IMR-90 (cell line): ENCODE data around the gene PAPSS2. TPM values are rescaled to one million over a fixed set of nuclear protein-coding genes. Genes with fewer than 3 reads are reported as not detected.

Source experiments
- ATAC-seq: fragments of 200-7000 bp; cut with Tn5 transposase; 2 replicates; pipeline ENCODE4 v1.9.1; 2020; ENCODE audit warnings: low read depth, mild to moderate bottlenecking, moderate library complexity
- BruUV-seq: library from RNA; stranded (reverse); fragments of 400-500 nt; replicated peaks from 2 replicates; lab custom pipeline; 2021; lab: Mats Ljungman, UMichigan
- CTCF ChIA-PET: fragments of 300-600 bp; formaldehyde crosslinking; extraction: SDS; loops from one replicate; lab custom pipeline; 2021; ENCODE audit warnings: antibody characterized with exemption; lab: Yijun Ruan, JAX
- POLR2A ChIA-PET: fragments of 300-600 bp; sonication (Branson Sonifier 250); formaldehyde crosslinking; loops from one replicate; lab custom pipeline; 2022; ENCODE audit warnings: antibody characterized with exemption; ENCODE audit not compliant: unreplicated experiment; lab: Charles Lee
- DNase-seq: peaks from one replicate; pipeline ENCODE4 v3.0.0; 2013
- H2AFZ ChIP-seq: replicated peaks from 2 replicates; pipeline ENCODE3; 2013; ENCODE audit warnings: low read length, mild to moderate bottlenecking; ENCODE audit not compliant: poor library complexity
- H2AK5ac ChIP-seq: 2 replicates; pipeline ENCODE4 v1.6.1; 2013; ENCODE audit warnings: low read depth, low read length, inconsistent platforms
- H2AK9ac ChIP-seq: replicated peaks from 2 replicates; pipeline ENCODE3; 2013; ENCODE audit warnings: mild to moderate bottlenecking, low read depth, low read length, moderate library complexity; ENCODE audit not compliant: poor library complexity
- H2BK120ac ChIP-seq: 2 replicates; pipeline ENCODE4 v1.6.1; 2013; ENCODE audit warnings: low read depth, low read length, inconsistent platforms
- H2BK15ac ChIP-seq: 3 replicates; pipeline ENCODE4 v1.6.1; 2013; ENCODE audit warnings: low read depth, low read length, inconsistent platforms
- H2BK20ac ChIP-seq: 2 replicates; pipeline ENCODE4 v1.6.1; 2013; ENCODE audit warnings: low read depth, mild to moderate bottlenecking, inconsistent platforms, low read length, moderate library complexity
- H2BK5ac ChIP-seq: 2 replicates; pipeline ENCODE4 v1.6.1; 2013; ENCODE audit warnings: mild to moderate bottlenecking, low read depth, low read length, inconsistent platforms; ENCODE audit not compliant: poor library complexity, severe bottlenecking
- H3K14ac ChIP-seq: replicated peaks from 2 replicates; pipeline ENCODE4 v1.6.1; 2013; ENCODE audit warnings: low read depth, low read length, inconsistent platforms
- H3K18ac ChIP-seq: 2 replicates; pipeline ENCODE4 v1.6.1; 2013; ENCODE audit warnings: low read depth, low read length, control low read depth
- H3K23ac ChIP-seq: 2 replicates; pipeline ENCODE4 v1.6.1; 2013; ENCODE audit warnings: low read depth, low read length, inconsistent platforms
- H3K27ac ChIP-seq: 2 replicates; pipeline ENCODE4 v1.5.1; 2013; ENCODE audit warnings: mild to moderate bottlenecking, control low read depth, low read length; ENCODE audit not compliant: insufficient read depth
- H3K27me3 ChIP-seq: 2 replicates; pipeline ENCODE4 v1.6.1; 2013; ENCODE audit warnings: low read length; ENCODE audit not compliant: control insufficient read depth, insufficient read depth
- H3K36me3 ChIP-seq: 2 replicates; pipeline ENCODE4 v1.6.1; 2013; ENCODE audit warnings: low read length, mixed read lengths; ENCODE audit not compliant: control insufficient read depth, insufficient read depth
- H3K4ac ChIP-seq: 2 replicates; pipeline ENCODE4 v1.6.1; 2013; ENCODE audit warnings: low read depth, low read length, inconsistent platforms
- H3K4me1 ChIP-seq: 2 replicates; pipeline ENCODE4 v1.6.1; 2013; ENCODE audit warnings: low read length, mixed read lengths; ENCODE audit not compliant: control insufficient read depth, insufficient read depth
- H3K4me2 ChIP-seq: 2 replicates; pipeline ENCODE4 v1.6.1; 2013; ENCODE audit warnings: low read depth, mild to moderate bottlenecking, control low read depth, low read length, moderate library complexity
- H3K4me3 ChIP-seq: 2 replicates; pipeline ENCODE4 v1.5.1; 2013; ENCODE audit warnings: low read depth, mild to moderate bottlenecking, control low read depth, low read length, moderate library complexity; ENCODE audit not compliant: insufficient read depth
- H3K56ac ChIP-seq: 2 replicates; pipeline ENCODE4 v1.6.1; 2013; ENCODE audit warnings: low read length, inconsistent platforms; ENCODE audit not compliant: insufficient read depth; ENCODE audit errors: extremely low read depth
- H3K79me1 ChIP-seq, 2 experiments: 2 replicates each; pipeline ENCODE4 v1.6.1; 2013; ENCODE audit warnings: low read length in 2 of 2, inconsistent platforms in 1 of 2, low read depth in 1 of 2
- H3K9ac ChIP-seq: 2 replicates; pipeline ENCODE4 v1.6.1; 2013; ENCODE audit warnings: low read depth, low read length, control low read depth
- H3K9me1 ChIP-seq: 2 replicates; pipeline ENCODE4 v1.6.1; 2013; ENCODE audit warnings: low read length, inconsistent platforms; ENCODE audit not compliant: insufficient read depth
- H3K9me3 ChIP-seq: 2 replicates; pipeline ENCODE4 v1.6.1; 2013; ENCODE audit warnings: low read length; ENCODE audit not compliant: control insufficient read depth, insufficient read depth
- H4K20me1 ChIP-seq: 2 replicates; pipeline ENCODE4 v1.6.1; 2013; ENCODE audit warnings: low read length, inconsistent platforms; ENCODE audit not compliant: insufficient read depth
- H4K5ac ChIP-seq: 2 replicates; pipeline ENCODE4 v1.6.1; 2013; ENCODE audit warnings: mild to moderate bottlenecking, low read depth, low read length, control low read depth
- H4K8ac ChIP-seq, 2 experiments: 2 replicates each; pipeline ENCODE4 v1.6.1; 2013; ENCODE audit warnings: low read depth in 2 of 2, low read length in 2 of 2, control low read depth in 1 of 2, inconsistent platforms in 1 of 2
- H4K91ac ChIP-seq: 2 replicates; pipeline ENCODE4 v1.6.1; 2013; ENCODE audit warnings: low read depth, low read length, inconsistent platforms; ENCODE audit not compliant: insufficient read depth
- BHLHE40 ChIP-seq: fragments of 150-350 bp; IDR thresholded peaks from 2 replicates; pipeline ENCODE4 v1.6.1; 2016; ENCODE audit warnings: mild to moderate bottlenecking, low read depth, low read length
- CEBPB ChIP-seq: IDR thresholded peaks from 2 replicates; pipeline ENCODE4 v1.6.1; 2012; ENCODE audit warnings: low read depth, low read length, improper control_type of control experiment
- CHD1 ChIP-seq: IDR thresholded peaks from 2 replicates; pipeline ENCODE4 v1.6.1; 2012; ENCODE audit warnings: low read depth, low read length, improper control_type of control experiment
- FOS ChIP-seq: fragments of 150-350 bp; IDR thresholded peaks from 2 replicates; pipeline ENCODE4 v1.6.1; 2016; ENCODE audit warnings: low read depth, low read length
- MAFK ChIP-seq: IDR thresholded peaks from 2 replicates; pipeline ENCODE4 v1.6.1; 2012; ENCODE audit warnings: low read depth, low read length, improper control_type of control experiment
- MAZ ChIP-seq: IDR thresholded peaks from 2 replicates; pipeline ENCODE4 v1.6.1; 2012; ENCODE audit warnings: low read depth, mild to moderate bottlenecking, low read length, improper control_type of control experiment, moderate library complexity, borderline replicate concordance
- MXI1 ChIP-seq: IDR thresholded peaks from 2 replicates; pipeline ENCODE4 v1.6.1; 2012; ENCODE audit warnings: low read depth, mild to moderate bottlenecking, low read length, moderate library complexity, borderline replicate concordance
- NFE2L2 ChIP-seq: fragments of 150-350 bp; IDR thresholded peaks from 2 replicates; pipeline ENCODE4 v1.6.1; 2016; ENCODE audit warnings: low read depth, mild to moderate bottlenecking, low read length
- POLR2A ChIP-seq: IDR thresholded peaks from 2 replicates; pipeline ENCODE4 v1.6.1; 2012; ENCODE audit warnings: mild to moderate bottlenecking, low read depth, low read length
- RAD21 ChIP-seq: IDR thresholded peaks from 2 replicates; pipeline ENCODE4 v1.6.1; 2012; ENCODE audit warnings: low read length, improper control_type of control experiment
- RCOR1 ChIP-seq: IDR thresholded peaks from 2 replicates; pipeline ENCODE4 v1.6.1; 2012; ENCODE audit warnings: mild to moderate bottlenecking, low read length, improper control_type of control experiment; ENCODE audit not compliant: insufficient replicate concordance
- RFX5 ChIP-seq: IDR thresholded peaks from 2 replicates; pipeline ENCODE4 v1.8.0; 2012; ENCODE audit warnings: low read depth, mild to moderate bottlenecking, low read length, moderate library complexity
- SMC3 ChIP-seq: fragments of 150-350 bp; IDR thresholded peaks from 2 replicates; pipeline ENCODE4 v1.6.1; 2016; ENCODE audit warnings: low read depth, mild to moderate bottlenecking, antibody characterized with exemption, low read length, moderate library complexity
- WGBS, 2 experiments: methylation state at CpG; one replicate each; pipeline versions ENCODE4 v1.1.5 to v1.1.7; 2013; ENCODE audit warnings: missing lambda C conversion rate in 2 of 2; ENCODE audit not compliant: insufficient read length in 1 of 2; ENCODE audit errors: extremely low coverage in 2 of 2; 5-methylcytosine and 5-hydroxymethylcytosine counted together
- dilution Hi-C: fragments of 300-500 bp; cut with HindIII; formaldehyde crosslinking; loops from one replicate; pipeline ENCODE4 v1.14.3; 2018; ENCODE audit warnings: low sequenced_read_pairs; ENCODE audit not compliant: unreplicated experiment
- in situ Hi-C: fragments of 300-500 bp; cut with MboI; formaldehyde crosslinking; loops from 3 replicates; pipeline ENCODE4 v1.14.3; 2019; ENCODE audit warnings: low sequenced_read_pairs, inconsistent platforms, mixed read lengths
- intact Hi-C: fragments of 100-400 bp; cut with micrococcal nuclease; formaldehyde crosslinking; loops from 2 replicates; pipeline ENCODE4 v1.10.0; 2022
- polyA plus RNA-seq, 3 experiments: library from polyadenylated mRNA; depleted of rRNA; stranded (reverse); fragments of >200 nt; gene quantifications; 2 replicates each; pipeline ENCODE4 v1.2.3, GENCODE V29; 2012; ENCODE audit warnings: low replicate concordance in 1 of 3
- total RNA-seq: library from RNA; depleted of rRNA; stranded (reverse); fragments of >200 nt; gene quantifications from 2 replicates; pipeline ENCODE4 v1.2.3, GENCODE V29; 2012
- TF ChIP-seq, protein P1 (sequence below): conservative IDR thresholded peaks from 2 replicates; pipeline ENCODE4 v1.5.1; 2012; ENCODE audit warnings: mild to moderate bottlenecking, low read depth, low read length, improper control_type of control experiment
- TF ChIP-seq, protein P2 (sequence below): fragments of 150-350 bp; IDR thresholded peaks from 2 replicates; pipeline ENCODE4 v1.6.1; 2016; ENCODE audit warnings: low read depth, mild to moderate bottlenecking, low read length, moderate library complexity, borderline replicate concordance
- TF ChIP-seq, protein P3 (sequence below): fragments of 150-350 bp; IDR thresholded peaks from 2 replicates; pipeline ENCODE4 v1.6.1; 2017; ENCODE audit warnings: mild to moderate bottlenecking, antibody characterized with exemption, low read length, low read depth

Gene PAPSS2
- total and polyA plus RNA-seq, 2 of the 4 experiments (the other 2 are of a cell fraction), result 55.0 to 63.3 TPM

DNA sequence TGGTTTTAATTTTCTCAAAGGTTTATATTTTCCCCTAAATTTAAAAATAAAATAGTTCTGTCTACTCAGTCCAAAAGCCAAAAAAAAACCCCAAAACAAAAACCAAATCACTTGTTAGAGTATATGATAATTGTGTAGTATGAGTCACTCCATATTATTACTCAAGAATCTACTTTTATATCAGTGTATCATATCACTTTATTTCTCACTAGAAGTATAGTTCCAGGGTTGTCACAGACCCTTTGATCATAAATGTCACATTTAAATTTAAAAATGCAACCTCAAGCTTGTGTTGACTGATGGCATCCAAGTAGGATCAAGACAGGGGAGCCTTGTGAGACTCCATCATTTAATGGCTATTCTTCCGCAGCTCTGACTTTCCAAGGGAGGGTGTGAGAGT lies 61.0 kb downstream of the PAPSS2 start:
- H3K4ac ChIP-seq, result no peak overlapping the region
- H2AFZ ChIP-seq, result no peak overlapping the region
- no peak overlapping the region for H4K91ac ChIP-seq
- no peak overlapping the region for H3K18ac ChIP-seq
- no peaks in the 10 kb centered on the region for H4K20me1 ChIP-seq
- H3K9ac ChIP-seq, result no peak overlapping the region
- no peak overlapping the region for H3K14ac ChIP-seq
- H3K4me1 ChIP-seq, result peaks cover 9% of the 10 kb centered on the region
- no peak overlapping the region for H2AK9ac ChIP-seq
- POLR2A ChIA-PET, result no interaction called here
- no peak for TF ChIP-seq FOS
- no peak for TF ChIP-seq CHD1
- no peak for TF ChIP-seq BHLHE40
- TF ChIP-seq MAZ, result no peak
- no peak for TF ChIP-seq RCOR1
- no peak for TF ChIP-seq CEBPB
- no peak for TF ChIP-seq MXI1
- no peak for TF ChIP-seq NFE2L2
- TF ChIP-seq, protein P1, sequence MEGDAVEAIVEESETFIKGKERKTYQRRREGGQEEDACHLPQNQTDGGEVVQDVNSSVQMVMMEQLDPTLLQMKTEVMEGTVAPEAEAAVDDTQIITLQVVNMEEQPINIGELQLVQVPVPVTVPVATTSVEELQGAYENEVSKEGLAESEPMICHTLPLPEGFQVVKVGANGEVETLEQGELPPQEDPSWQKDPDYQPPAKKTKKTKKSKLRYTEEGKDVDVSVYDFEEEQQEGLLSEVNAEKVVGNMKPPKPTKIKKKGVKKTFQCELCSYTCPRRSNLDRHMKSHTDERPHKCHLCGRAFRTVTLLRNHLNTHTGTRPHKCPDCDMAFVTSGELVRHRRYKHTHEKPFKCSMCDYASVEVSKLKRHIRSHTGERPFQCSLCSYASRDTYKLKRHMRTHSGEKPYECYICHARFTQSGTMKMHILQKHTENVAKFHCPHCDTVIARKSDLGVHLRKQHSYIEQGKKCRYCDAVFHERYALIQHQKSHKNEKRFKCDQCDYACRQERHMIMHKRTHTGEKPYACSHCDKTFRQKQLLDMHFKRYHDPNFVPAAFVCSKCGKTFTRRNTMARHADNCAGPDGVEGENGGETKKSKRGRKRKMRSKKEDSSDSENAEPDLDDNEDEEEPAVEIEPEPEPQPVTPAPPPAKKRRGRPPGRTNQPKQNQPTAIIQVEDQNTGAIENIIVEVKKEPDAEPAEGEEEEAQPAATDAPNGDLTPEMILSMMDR, result no peak
- TF ChIP-seq POLR2A, result no peak
- no peak for TF ChIP-seq RAD21
- no peak for TF ChIP-seq SMC3
- TF ChIP-seq, protein P2, sequence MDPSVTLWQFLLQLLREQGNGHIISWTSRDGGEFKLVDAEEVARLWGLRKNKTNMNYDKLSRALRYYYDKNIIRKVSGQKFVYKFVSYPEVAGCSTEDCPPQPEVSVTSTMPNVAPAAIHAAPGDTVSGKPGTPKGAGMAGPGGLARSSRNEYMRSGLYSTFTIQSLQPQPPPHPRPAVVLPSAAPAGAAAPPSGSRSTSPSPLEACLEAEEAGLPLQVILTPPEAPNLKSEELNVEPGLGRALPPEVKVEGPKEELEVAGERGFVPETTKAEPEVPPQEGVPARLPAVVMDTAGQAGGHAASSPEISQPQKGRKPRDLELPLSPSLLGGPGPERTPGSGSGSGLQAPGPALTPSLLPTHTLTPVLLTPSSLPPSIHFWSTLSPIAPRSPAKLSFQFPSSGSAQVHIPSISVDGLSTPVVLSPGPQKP, result no peak
- TF ChIP-seq RFX5, result no peak
- TF ChIP-seq, protein P3, sequence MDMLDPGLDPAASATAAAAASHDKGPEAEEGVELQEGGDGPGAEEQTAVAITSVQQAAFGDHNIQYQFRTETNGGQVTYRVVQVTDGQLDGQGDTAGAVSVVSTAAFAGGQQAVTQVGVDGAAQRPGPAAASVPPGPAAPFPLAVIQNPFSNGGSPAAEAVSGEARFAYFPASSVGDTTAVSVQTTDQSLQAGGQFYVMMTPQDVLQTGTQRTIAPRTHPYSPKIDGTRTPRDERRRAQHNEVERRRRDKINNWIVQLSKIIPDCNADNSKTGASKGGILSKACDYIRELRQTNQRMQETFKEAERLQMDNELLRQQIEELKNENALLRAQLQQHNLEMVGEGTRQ, result no peak
- no peak for TF ChIP-seq MAFK
- no peak overlapping the region for H2BK5ac ChIP-seq
- BruUV-seq, result no TSS peak
- H3K4me3 ChIP-seq, result no peak overlapping the region
- H3K9me1 ChIP-seq, result peaks cover 7% of the 10 kb centered on the region
- dilution Hi-C loops (no loop called here), in situ Hi-C loops (no loop called here), intact Hi-C loops (loop anchor here (5.0 kb wide), 1 partner anchor 63 kb away; the partner anchor contains the start of gene PAPSS2)
- H3K27ac ChIP-seq, result no peak overlapping the region
- CTCF ChIA-PET, result no interaction called here
- 0 out of 4 replicates have a peak, but pooled peaks cover 0 to 10% of the 10 kb centered on the region in 2 experiments for H3K79me1 ChIP-seq
- H4K8ac ChIP-seq, result no peak overlapping the region
- H2BK120ac ChIP-seq, result no peak overlapping the region
- H3K36me3 ChIP-seq, result peaks cover 10% of the 10 kb centered on the region
- H2BK20ac ChIP-seq, result no peak overlapping the region
- H3K23ac ChIP-seq, result no peak overlapping the region
- no peak overlapping the region for H2BK15ac ChIP-seq
- WGBS, 2 experiments, result no CpG with 5 or more reads among the region's 1 CpG
- DNase-seq (no peak), ATAC-seq (no peak)
- no peaks in the 10 kb centered on the region for H3K9me3 ChIP-seq
- no peaks in the 10 kb centered on the region for H3K27me3 ChIP-seq
- no peak overlapping the region for H3K56ac ChIP-seq
- no peak overlapping the region for H4K5ac ChIP-seq
- H3K4me2 ChIP-seq, result no peak overlapping the region
- H2AK5ac ChIP-seq, result no peak overlapping the region
